T47D (cell line): ENCODE measurements around the gene TRAF7.

ENCODE experiments used
- DNase-seq, 2 experiments: peaks; one replicate each; pipeline versions ENCODE4 v3.0.0 to v3.0.0-alpha.2; 2011 to 2012; ENCODE audit warnings: low read depth in 1 of 2, low spot score in 1 of 2
- JUND ChIP-seq: IDR thresholded peaks from 2 replicates; pipeline ENCODE4 v1.6.1; 2012; ENCODE audit warnings: low read depth
- in situ Hi-C: cut with HindIII; loops from 2 replicates; pipeline ENCODE4 v1.10.0; 2016; ENCODE audit warnings: low sequenced_read_pairs, low pct_unique_long_range_greater_than_20kb

The TRAF7 gene

GRCh38 chr16:2181952-2182351 lies 26.4 kb downstream of the TRAF7 start:
- in situ Hi-C loops, result no loop called here
- no peak for DNase-seq
- no peak for TF ChIP-seq JUND

GRCh38 chr16:2183671-2184070 lies 28.1 kb downstream of the TRAF7 start:
- in situ Hi-C loops, result no loop called here
- DNase-seq, result no peak
- TF ChIP-seq JUND, result no peak

GRCh38 chr16:2184346-2184745 lies 28.8 kb downstream of the TRAF7 start:
- DNase-seq, result no peak
- no peak for TF ChIP-seq JUND
- in situ Hi-C loops, result no loop called here

GRCh38 chr16:2184962-2185361 lies 29.4 kb downstream of the TRAF7 start:
- in situ Hi-C loops, result no loop called here
- TF ChIP-seq JUND, result no peak

DNA sequence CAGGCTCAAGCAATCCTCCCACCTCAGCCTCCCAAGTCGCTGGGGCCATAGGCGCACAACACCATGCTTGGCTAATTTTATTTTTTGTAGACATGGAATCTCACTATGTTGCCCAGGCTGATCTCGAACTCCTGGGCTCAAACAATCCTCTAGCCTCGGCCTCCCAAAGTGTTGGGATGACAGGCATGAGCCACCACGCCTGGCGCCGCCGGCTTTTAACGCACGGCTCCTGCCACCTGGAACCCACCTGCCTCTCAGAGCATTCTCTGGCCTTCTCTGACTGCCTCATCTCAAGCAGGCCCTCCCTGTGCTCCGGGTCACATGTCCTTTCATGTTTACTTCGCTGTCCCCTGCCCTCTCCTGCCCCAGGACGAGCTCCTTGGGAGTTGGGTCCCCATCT lies 30.5 kb downstream of the TRAF7 start:
- no peak for TF ChIP-seq JUND
- in situ Hi-C loops, result no loop called here
- no peak for DNase-seq

More at GRCh38 chr16:2184962-2185361, 29.4 kb downstream of the TRAF7 start:
- DNase-seq, result no peak

DNA sequence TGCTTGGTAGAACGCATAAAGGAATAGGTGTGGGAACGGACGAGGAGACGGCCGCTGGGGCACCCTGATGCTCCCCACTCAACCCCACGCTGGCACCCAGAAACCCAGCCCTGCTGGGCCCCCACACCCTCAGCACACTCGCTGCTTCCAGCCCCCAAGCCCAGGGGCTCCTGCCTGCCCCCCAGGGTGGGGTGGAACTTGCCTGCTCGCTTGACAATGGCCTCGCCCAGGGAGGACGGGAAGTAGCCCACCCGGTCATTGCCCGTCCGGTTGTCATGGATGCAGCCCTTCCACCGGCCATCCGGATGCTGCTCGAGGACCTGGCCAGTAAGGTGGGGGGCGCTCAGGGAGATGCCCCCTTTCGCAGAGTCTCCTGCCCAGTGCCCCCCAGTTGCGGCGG lies 30.9 kb downstream of the TRAF7 start:
- TF ChIP-seq JUND, result no peak
- DNase-seq, result no peak
- in situ Hi-C loops, result no loop called here

GRCh38 chr16:2187212-2187611 lies 31.6 kb downstream of the TRAF7 start:
- in situ Hi-C loops, result no loop called here
- no peak for TF ChIP-seq JUND
- DNase-seq, result no peak

- DNase-seq, result no peak
- no peak for TF ChIP-seq JUND
- in situ Hi-C loops, result no loop called here
These were observed 32.8 kb downstream of the TRAF7 start for GRCh38 chr16:2188395-2188794.

- no peak for TF ChIP-seq JUND
- in situ Hi-C loops, result no loop called here
- DNase-seq, result no peak
These were observed 33.8 kb downstream of the TRAF7 start for GRCh38 chr16:2189252-2189893.

- DNase-seq, result no peak
- TF ChIP-seq JUND, result no peak
- in situ Hi-C loops, result no loop called here
These were observed 34.5 kb downstream of the TRAF7 start for GRCh38 chr16:2190002-2190658.

GRCh38 chr16:2190659-2191445 lies 35.3 kb downstream of the TRAF7 start:
- no peak for TF ChIP-seq JUND
- DNase-seq, result no peak
- in situ Hi-C loops, result no loop called here

DNA sequence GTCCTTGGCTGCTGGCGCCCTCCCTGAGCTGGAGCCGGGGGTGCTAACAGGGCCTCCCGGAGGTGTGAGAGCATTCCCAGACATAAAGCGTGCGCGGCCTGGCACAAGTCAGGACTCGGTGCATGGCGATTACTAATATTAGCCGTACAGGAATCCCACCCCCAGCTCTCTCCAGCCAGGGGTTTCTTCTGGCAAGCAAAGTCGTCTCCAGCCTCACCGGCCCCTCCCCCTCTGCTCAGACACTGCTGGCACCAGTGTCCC lies 35.8 kb downstream of the TRAF7 start:
- DNase-seq, result no peak
- in situ Hi-C loops, result no loop called here
- TF ChIP-seq JUND, result no peak

DNA sequence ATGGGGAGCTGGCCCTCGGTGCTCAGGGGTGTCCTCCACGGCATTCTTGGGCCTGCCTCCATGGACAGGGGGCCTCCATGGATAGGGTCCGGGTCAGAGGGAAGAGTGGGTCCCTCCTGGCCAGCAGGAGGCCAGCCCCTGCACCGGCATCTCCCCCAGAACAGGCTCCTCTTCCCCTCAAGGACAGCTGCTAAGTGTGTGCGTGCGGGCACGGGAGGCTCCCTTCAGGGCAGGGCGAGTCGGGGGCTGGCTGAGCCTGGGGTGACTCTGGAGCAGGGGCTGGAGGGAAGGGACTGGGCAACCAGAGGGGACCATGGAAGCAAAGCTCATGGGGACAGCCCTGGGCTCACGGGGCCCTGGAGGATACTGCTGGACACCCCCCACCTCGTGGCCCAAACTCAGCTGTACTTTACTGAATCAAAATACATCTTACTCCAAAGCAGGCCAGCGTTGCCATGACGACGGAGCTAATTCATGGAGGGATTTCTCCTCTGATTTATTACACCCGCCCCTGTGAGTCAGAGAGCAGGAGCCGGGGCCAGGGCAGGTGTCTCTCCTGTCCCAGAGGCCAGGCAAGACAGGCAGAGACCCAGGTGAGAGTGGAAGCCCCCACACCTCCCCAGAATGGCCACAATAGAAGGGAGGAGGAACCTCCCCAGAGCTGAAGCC lies 38.7 kb downstream of the TRAF7 start:
- no peak for TF ChIP-seq JUND
- DNase-seq, result no peak
- in situ Hi-C loops, result no loop called here
